Thyroid gland (tissue), 4 donors: ENCODE data around the gene CTIF.

Source experiments
- POLR2A ChIP-seq, 2 donors: fragments of 450-650 bp; IDR thresholded peaks; one replicate each; pipeline ENCODE4 v1.6.1; 2017; ENCODE audit warnings: antibody characterized with exemption in 2 of 2, mild to moderate bottlenecking in 2 of 2, moderate library complexity in 1 of 2
- TF ChIP-seq, protein P1 (sequence below), 6 experiments: fragments of 200-600 bp in 3 of 6; fragments of 450-650 bp in 3 of 6; sonication (generic) in 3 of 6; IDR thresholded peaks; one replicate each; pipeline ENCODE4 v1.5.1; 2016 to 2019; ENCODE audit warnings: antibody characterized with exemption in 6 of 6, mild to moderate bottlenecking in 2 of 6, inconsistent platforms in 1 of 6, moderate library complexity in 1 of 6

DNA sequence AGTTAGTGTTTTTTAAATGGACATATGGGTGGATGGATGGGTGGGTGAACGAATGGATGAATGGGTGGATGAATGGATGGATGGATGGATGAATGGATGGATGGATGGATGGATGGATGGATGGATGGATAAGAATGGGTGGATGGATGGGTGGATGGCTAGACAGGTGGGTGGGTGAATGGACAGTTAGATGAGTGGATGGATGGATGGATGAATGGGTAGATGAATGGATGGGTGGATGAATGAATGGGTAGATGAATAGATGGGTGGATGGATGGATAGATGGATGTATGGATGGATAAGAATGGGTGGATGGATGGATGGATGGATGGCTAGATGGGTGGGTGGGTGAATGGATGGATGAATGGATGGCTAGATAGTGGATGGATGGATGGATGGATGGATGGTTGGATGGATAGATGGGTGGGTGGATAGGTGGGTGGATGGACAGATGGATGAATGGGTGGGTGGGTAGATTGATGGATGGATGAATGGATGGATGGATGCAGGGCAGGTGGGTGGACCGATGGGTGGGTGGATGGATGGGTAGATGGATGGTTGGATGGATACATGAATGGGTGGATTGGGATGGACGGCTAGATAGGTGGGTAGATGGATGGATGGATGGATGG is 64.0 kb downstream of the CTIF start:
- TF ChIP-seq, protein P1, sequence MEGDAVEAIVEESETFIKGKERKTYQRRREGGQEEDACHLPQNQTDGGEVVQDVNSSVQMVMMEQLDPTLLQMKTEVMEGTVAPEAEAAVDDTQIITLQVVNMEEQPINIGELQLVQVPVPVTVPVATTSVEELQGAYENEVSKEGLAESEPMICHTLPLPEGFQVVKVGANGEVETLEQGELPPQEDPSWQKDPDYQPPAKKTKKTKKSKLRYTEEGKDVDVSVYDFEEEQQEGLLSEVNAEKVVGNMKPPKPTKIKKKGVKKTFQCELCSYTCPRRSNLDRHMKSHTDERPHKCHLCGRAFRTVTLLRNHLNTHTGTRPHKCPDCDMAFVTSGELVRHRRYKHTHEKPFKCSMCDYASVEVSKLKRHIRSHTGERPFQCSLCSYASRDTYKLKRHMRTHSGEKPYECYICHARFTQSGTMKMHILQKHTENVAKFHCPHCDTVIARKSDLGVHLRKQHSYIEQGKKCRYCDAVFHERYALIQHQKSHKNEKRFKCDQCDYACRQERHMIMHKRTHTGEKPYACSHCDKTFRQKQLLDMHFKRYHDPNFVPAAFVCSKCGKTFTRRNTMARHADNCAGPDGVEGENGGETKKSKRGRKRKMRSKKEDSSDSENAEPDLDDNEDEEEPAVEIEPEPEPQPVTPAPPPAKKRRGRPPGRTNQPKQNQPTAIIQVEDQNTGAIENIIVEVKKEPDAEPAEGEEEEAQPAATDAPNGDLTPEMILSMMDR (IDR thresholded peaks at IDR 0.05), result no peak
- no peak for TF ChIP-seq POLR2A (IDR thresholded peaks at IDR 0.05)
